Mesothelial cell of epicardium (in vitro differentiated cells): ENCODE measurements around the gene OR2AE1. TPM values are rescaled to one million over a fixed set of nuclear protein-coding genes. Genes with fewer than 3 reads are reported as not detected.
"Not testable (repeated sequence)": the region's sequence is repeated elsewhere in the genome, so short reads cannot be mapped to it uniquely, and the experiment has no call there.

ENCODE experiments used
- DNase-seq, 2 experiments: peaks; one replicate each; pipeline ENCODE4 v3.0.0; 2021; ENCODE audit warnings: low spot score in 2 of 2; ENCODE audit not compliant: unreplicated experiment in 2 of 2
- H3K27ac Mint-ChIP-seq: 2 replicates; pipeline ENCODE4 v1.8.0; 2021; ENCODE audit warnings: mixed read lengths
- H3K27me3 Mint-ChIP-seq: 2 replicates; pipeline ENCODE4 v1.8.0; 2021; ENCODE audit warnings: low read depth, mixed read lengths
- H3K36me3 Mint-ChIP-seq: 2 replicates; pipeline ENCODE4 v1.8.0; 2021; ENCODE audit warnings: mixed read lengths
- H3K4me1 Mint-ChIP-seq: 2 replicates; pipeline ENCODE4 v1.8.0; 2021; ENCODE audit warnings: mixed read lengths
- H3K4me3 Mint-ChIP-seq: 2 replicates; pipeline ENCODE4 v1.8.0; 2021; ENCODE audit warnings: mild to moderate bottlenecking, moderate library complexity, mixed read lengths
- H3K9me3 Mint-ChIP-seq: 2 replicates; pipeline ENCODE4 v1.8.0; 2021; ENCODE audit warnings: mixed read lengths
- total RNA-seq: library from RNA; stranded (reverse); gene quantifications from 3 replicates; pipeline ENCODE4 v1.2.1, GENCODE V29; 2021
- TF ChIP-seq, protein P1 (sequence below): fragments of 200-600 bp; sonication (generic); IDR thresholded peaks from one replicate; pipeline ENCODE4 v1.5.0; 2021; ENCODE audit warnings: antibody characterized with exemption; ENCODE audit not compliant: unreplicated experiment

OR2AE1 gene
- total RNA-seq, 1 donor from 2014 or later = 0.63 TPM

DNA sequence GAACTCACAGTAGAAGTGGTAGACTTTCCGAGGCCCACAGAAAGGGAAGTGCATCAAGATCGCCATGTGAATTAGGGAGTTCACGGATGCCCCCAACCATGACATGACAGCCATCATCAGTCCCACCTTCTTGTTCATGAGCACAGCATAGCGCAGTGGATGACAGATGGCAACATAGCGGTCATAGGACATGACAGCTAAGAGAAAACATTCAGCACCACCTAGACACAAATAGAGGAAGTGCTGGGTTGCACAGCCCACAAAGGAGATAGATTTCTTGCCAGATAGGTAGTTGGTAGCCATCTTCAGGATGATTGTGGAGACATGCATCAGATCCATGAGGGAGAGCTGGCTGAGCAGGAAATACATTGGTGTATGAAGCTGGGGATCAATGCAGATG, 342 bp downstream of the OR2AE1 start:
- H3K27ac Mint-ChIP-seq = no peak overlapping the region
- H3K4me1 Mint-ChIP-seq = no peaks in the 10 kb centered on the region

DNA sequence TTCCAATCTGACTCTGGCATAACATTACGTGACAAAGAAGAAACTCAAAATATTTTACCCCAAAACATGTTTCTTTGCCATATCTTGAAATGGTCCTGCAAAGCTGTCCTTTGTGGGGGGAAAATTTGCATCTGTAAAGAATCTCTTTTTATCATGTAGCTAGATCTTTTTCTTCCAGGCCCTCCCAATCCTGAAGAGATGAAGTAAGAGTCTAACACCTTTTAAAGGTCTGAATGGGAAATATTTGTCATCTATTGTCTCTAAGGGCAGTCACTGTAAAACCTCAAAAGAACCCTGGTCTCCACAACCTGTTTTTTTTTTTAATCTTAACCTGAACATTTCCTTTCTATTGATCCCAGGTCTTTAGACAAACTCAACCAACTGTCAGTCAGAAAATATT, 8.6 kb downstream of the OR2AE1 start:
- Mint-ChIP-seq H3K9me3 (no peaks in the 10 kb centered on the region), H3K4me1 (no peaks in the 10 kb centered on the region), H3K4me3 (no peak overlapping the region), H3K27ac (no peak overlapping the region), H3K36me3 (no peaks in the 10 kb centered on the region), H3K27me3 (no peaks in the 10 kb centered on the region)
- TF ChIP-seq, protein P1, sequence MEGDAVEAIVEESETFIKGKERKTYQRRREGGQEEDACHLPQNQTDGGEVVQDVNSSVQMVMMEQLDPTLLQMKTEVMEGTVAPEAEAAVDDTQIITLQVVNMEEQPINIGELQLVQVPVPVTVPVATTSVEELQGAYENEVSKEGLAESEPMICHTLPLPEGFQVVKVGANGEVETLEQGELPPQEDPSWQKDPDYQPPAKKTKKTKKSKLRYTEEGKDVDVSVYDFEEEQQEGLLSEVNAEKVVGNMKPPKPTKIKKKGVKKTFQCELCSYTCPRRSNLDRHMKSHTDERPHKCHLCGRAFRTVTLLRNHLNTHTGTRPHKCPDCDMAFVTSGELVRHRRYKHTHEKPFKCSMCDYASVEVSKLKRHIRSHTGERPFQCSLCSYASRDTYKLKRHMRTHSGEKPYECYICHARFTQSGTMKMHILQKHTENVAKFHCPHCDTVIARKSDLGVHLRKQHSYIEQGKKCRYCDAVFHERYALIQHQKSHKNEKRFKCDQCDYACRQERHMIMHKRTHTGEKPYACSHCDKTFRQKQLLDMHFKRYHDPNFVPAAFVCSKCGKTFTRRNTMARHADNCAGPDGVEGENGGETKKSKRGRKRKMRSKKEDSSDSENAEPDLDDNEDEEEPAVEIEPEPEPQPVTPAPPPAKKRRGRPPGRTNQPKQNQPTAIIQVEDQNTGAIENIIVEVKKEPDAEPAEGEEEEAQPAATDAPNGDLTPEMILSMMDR = no peak
- no peak for DNase-seq

More for the DNA sequence above, 342 bp downstream of the OR2AE1 start:
- Mint-ChIP-seq H3K36me3 (no peaks in the 10 kb centered on the region), H3K4me3 (no peak overlapping the region), H3K9me3 (no peaks in the 10 kb centered on the region), H3K27me3 (no peaks in the 10 kb centered on the region)
- TF ChIP-seq, protein P1 = no peak
- no peak for DNase-seq

DNA sequence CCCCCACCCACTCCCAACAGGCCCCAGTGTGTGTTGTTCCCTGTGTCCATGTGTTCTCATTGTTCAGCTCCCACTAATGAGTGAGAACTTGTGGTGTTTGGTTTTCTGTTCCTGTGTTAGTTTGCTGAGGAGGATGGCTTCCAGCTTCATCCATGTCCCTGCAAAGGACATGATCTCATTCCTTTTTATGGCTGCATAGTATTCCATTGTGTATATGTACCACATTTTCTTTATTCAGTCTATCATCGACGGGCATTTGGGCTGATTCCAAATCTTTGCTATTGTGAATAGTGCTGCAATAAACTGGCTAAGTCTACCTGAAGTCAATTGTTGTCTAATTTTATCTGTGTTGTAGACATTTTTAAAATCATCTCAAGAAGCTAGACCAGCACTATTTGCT, 9.4 kb downstream of the OR2AE1 start:
- H3K4me1 Mint-ChIP-seq, H3K27ac Mint-ChIP-seq, DNase-seq, H3K27me3 Mint-ChIP-seq, H3K36me3 Mint-ChIP-seq, H3K4me3 Mint-ChIP-seq, H3K9me3 Mint-ChIP-seq: not testable (repeated sequence)

DNA sequence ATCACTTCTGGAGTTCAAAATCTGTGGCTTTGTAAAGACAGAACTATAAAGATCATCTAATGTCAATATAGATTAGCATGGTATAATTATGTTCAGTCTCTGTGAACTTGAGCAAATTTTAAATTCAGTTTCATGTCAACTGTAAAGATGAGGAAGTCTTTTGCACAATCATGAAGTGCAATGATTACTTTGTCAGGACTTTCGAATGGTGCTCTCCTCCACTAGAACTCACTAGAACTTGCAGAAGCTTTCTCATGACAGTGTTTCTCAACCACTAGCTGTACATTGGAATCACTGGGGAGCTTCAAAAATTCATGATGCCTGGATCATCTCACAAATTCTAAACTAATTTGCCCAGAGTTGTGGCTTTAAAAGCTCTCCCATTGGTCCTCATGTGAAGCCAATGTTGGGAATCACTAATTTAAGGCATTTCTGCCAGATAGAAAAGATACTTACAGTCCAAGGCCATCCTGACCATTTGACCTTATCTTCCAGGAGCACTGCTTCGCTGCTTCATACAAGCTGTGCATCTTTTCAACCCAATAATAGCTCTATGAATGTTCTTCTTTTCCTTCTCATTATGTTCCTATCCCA, 12.9 kb downstream of the OR2AE1 start:
- Mint-ChIP-seq H3K27ac (no peak overlapping the region), H3K27me3 (no peaks in the 10 kb centered on the region), H3K9me3 (no peaks in the 10 kb centered on the region), H3K4me3 (no peak overlapping the region), H3K36me3 (no peaks in the 10 kb centered on the region), H3K4me1 (peaks cover 4% of the 10 kb centered on the region)
- TF ChIP-seq, protein P1 = no peak
- no peak for DNase-seq

DNA sequence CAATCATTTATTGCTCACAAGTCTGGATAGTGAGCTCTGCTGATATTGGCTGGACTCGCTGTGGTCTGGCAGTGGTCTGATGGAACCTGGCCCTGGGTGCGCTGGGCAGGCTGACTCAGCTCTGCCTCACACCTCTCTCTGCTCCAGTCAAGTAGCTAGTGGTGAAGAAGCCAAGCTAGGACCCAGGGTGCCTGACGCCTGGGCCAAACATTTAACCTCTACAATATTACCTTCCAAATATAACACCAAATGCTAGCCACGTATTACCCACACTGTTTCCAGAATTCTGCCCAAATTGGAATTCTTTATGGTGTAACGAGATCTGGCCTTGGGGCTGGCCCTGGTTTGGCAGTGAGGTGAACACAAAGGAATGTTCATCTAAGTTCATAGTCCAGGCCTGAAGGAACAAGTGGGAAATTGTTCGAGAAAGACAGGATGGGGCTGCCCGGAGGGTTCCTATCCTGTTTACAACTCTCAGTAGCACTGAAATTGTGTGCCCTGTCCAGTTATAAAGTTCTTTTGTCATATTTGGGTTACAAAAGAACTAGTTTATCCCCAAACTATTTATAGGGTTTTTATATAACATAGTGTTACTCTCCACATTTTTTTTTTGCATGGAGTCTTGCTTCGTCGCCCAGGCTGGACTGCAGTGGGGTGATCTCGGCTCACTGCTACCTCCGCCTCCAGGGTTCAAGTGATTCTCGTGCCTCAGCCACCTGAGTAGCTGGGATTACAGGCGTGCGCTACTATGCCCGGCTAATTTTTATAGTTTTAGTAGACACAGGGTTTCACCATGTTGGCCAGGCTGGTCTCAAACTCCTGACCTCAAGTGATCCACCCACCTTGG, 16.3 kb downstream of the OR2AE1 start:
- DNase-seq = no peak

DNA sequence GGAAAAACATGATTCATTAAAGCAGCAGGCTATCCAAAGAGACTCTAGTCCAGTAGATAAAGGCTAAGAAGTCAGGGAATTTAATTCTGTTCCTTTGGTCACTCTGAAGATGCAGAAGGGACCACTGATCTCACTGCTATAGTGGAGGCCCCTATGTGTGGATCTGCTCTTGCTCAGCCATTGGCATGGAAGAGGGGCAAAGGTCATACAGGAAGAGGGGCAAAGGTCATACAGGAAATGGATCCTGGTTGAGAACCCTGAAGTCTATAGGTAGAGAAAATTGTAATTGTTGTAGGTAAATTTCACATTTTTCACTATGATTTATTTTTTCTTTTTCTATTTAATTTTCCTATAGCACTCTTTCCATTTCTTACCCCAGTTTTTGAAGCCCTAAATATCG, 21.6 kb downstream of the OR2AE1 start:
- TF ChIP-seq, protein P1 = no peak

More for the DNA sequence above, 16.3 kb downstream of the OR2AE1 start:
- TF ChIP-seq, protein P1 = no peak
- Mint-ChIP-seq H3K4me1 (peaks cover 13% of the 10 kb centered on the region), H3K27ac (no peak overlapping the region), H3K27me3 (no peaks in the 10 kb centered on the region), H3K36me3 (no peaks in the 10 kb centered on the region), H3K4me3 (no peak overlapping the region), H3K9me3 (no peaks in the 10 kb centered on the region)

More for the DNA sequence above, 21.6 kb downstream of the OR2AE1 start:
- Mint-ChIP-seq H3K4me3 (no peak overlapping the region), H3K36me3 (no peaks in the 10 kb centered on the region), H3K27me3 (no peaks in the 10 kb centered on the region), H3K9me3 (peaks cover 4% of the 10 kb centered on the region), H3K4me1 (peaks cover 10% of the 10 kb centered on the region), H3K27ac (no peak overlapping the region)
- no peak for DNase-seq
